ENCODE measurements around the gene TXLNA.

- TF ChIP-seq CTCF (conservative IDR thresholded peaks at IDR 0.05; ENCODE audit: low read length) (no peak), EZH2phosphoT487 (IDR thresholded peaks at IDR 0.05; ENCODE audit: borderline replicate concordance, low read depth, low read length) (no peak)
These were observed 39.5 kb downstream of the TXLNA start for GRCh38 chr1:32219022-32219421.

All from OCI-LY7 (cell line).